Sigmoid colon (tissue), 7 donors: ENCODE results near the gene KCTD12. TPM values are rescaled to one million over a fixed set of nuclear protein-coding genes. Genes with fewer than 3 reads are reported as not detected.
"Not testable (repeated sequence)": the region's sequence is repeated elsewhere in the genome, so short reads cannot be mapped to it uniquely, and the experiment has no call there.

Experiments used
- DNase-seq: peaks from one replicate; pipeline ENCODE4 v3.0.0-alpha.2; 2019
- H3K27ac ChIP-seq, 4 donors: fragments of 200-600 bp; sonication (generic); one replicate each; pipeline ENCODE4 v1.5.1; 2016 to 2019; ENCODE audit warnings: mild to moderate bottlenecking in 1 of 4
- H3K27me3 ChIP-seq, 3 donors: fragments of 200-600 bp; sonication (generic); one replicate each; pipeline ENCODE4 v1.5.1; 2019; ENCODE audit warnings: mild to moderate bottlenecking in 1 of 3
- H3K36me3 ChIP-seq, 4 donors: fragments of 200-600 bp; sonication (generic); one replicate each; pipeline ENCODE4 v1.5.1; 2016 to 2019
- H3K4me1 ChIP-seq, 4 donors: fragments of 200-600 bp; sonication (generic); one replicate each; pipeline ENCODE4 v1.5.1; 2017 to 2019
- H3K4me3 ChIP-seq, 4 donors: fragments of 200-600 bp; sonication (generic); one replicate each; pipeline ENCODE4 v1.5.1; 2017 to 2019; ENCODE audit warnings: mild to moderate bottlenecking in 2 of 4, moderate library complexity in 1 of 4
- H3K9me3 ChIP-seq, 4 donors: fragments of 200-600 bp in 3 of 4; sonication (generic) in 3 of 4; one replicate each; pipeline versions ENCODE4 v1.5.1 to v1.6.1; 2013 to 2019
- EP300 ChIP-seq, 4 donors: sonication (generic); formaldehyde crosslinking; IDR thresholded peaks; one replicate each; pipeline ENCODE4 v1.6.1; 2017; ENCODE audit warnings: antibody characterized with exemption in 4 of 4
- POLR2A ChIP-seq, 2 donors: fragments of 450-650 bp; IDR thresholded peaks; one replicate each; pipeline ENCODE4 v1.6.1; 2016; ENCODE audit warnings: antibody characterized with exemption in 2 of 2, mild to moderate bottlenecking in 2 of 2, moderate library complexity in 2 of 2
- POLR2AphosphoS5 ChIP-seq, 4 donors: sonication (generic); formaldehyde crosslinking; IDR thresholded peaks; one replicate each; pipeline ENCODE4 v1.6.1; 2017; ENCODE audit warnings: antibody characterized with exemption in 4 of 4
- WGBS, 2 donors: extraction: QIAGEN DNeasy Blood & Tissue Kit; methylation state at CpG; one replicate each; pipeline ENCODE4 v1.1.7; 2013; 5-methylcytosine and 5-hydroxymethylcytosine counted together
- intact Hi-C: fragments of 100-400 bp; cut with DNase I; formaldehyde crosslinking; loops from one replicate; pipeline ENCODE4 v1.15.1; 2023
- polyA plus RNA-seq, 3 donors: library from polyadenylated mRNA; stranded (reverse); fragments of 200-250 nt; gene quantifications; one replicate each; pipeline ENCODE4 v1.2.3, GENCODE V29; 2013
- total RNA-seq, 4 donors: library from RNA; depleted of rRNA; stranded (reverse); fragments of >200 nt; gene quantifications; one replicate each; pipeline ENCODE4 v1.1.0, GENCODE V29; 2016
- TF ChIP-seq, protein P1 (sequence below), 4 experiments: fragments of 450-650 bp in 3 of 4; fragments of 200-600 bp in 1 of 4; IDR thresholded peaks; one replicate each; pipeline ENCODE4 v1.5.1; 2016 to 2019; ENCODE audit warnings: antibody characterized with exemption in 4 of 4, mild to moderate bottlenecking in 3 of 4, moderate library complexity in 2 of 4
- donor health status: healthy with polysubstance abuse.
- donor health status: Bipolar disorder and iron deficiency.
- donor health status: healthy.

Gene KCTD12
- total and polyA plus RNA-seq, 7 donors = 14.8 to 129 (median 77.3) TPM

DNA sequence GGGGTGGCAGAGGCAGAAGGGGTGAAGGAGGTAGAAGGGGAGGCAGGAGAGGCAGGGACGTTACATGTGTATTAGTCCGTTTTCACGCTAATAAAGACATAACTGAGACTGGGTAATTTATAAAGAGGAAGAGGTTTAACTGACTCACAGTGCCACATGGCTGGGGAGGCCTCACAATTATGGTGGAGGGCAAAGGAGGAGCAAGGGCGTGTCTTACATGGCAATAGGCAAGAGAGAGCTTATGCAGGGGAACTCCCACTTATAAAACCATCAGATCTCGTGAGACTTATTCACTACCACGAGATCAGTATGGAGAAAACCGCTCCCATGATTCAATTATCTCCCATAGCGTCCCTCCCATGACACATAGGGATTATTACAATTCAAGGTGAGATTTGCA is 43.1 kb upstream of the KCTD12 start:
- no peak for DNase-seq
- no peak overlapping the region for H3K27ac ChIP-seq
- H3K9me3 ChIP-seq = no peaks in the 10 kb centered on the region
- H3K4me1 ChIP-seq = no peaks in the 10 kb centered on the region
- H3K27me3 ChIP-seq = no peaks in the 10 kb centered on the region
- intact Hi-C loops = no loop called here
- 71 to 82% methylated on average over 8 of the region's 8 CpGs for WGBS, 2 donors
- H3K4me3 ChIP-seq = no peak overlapping the region
- H3K36me3 ChIP-seq = no peaks in the 10 kb centered on the region
- TF ChIP-seq POLR2A (IDR thresholded peaks at IDR 0.05) (no peak), EP300 (IDR thresholded peaks at IDR 0.05) (no peak), POLR2AphosphoS5 (IDR thresholded peaks at IDR 0.05) (no peak)
- TF ChIP-seq, protein P1, sequence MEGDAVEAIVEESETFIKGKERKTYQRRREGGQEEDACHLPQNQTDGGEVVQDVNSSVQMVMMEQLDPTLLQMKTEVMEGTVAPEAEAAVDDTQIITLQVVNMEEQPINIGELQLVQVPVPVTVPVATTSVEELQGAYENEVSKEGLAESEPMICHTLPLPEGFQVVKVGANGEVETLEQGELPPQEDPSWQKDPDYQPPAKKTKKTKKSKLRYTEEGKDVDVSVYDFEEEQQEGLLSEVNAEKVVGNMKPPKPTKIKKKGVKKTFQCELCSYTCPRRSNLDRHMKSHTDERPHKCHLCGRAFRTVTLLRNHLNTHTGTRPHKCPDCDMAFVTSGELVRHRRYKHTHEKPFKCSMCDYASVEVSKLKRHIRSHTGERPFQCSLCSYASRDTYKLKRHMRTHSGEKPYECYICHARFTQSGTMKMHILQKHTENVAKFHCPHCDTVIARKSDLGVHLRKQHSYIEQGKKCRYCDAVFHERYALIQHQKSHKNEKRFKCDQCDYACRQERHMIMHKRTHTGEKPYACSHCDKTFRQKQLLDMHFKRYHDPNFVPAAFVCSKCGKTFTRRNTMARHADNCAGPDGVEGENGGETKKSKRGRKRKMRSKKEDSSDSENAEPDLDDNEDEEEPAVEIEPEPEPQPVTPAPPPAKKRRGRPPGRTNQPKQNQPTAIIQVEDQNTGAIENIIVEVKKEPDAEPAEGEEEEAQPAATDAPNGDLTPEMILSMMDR (IDR thresholded peaks at IDR 0.05) = no peak

DNA sequence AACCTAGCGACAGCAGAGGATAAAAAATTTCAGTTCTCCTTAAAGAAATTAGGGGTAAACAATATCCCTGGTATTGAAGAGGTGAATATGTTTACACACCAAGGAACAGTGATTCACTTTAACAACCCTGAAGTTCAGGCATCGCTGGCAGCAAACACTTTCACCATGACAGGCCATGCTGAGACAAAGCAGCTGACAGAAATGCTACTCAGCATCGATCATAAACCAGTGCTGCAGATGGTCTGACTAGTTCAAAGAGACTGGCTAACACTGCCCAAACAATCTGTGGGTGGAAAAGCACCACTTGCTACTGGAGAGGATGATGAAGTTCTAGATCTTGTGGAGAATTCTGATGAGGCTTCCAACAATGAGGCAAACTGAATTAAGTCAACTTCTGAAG is 42.3 kb upstream of the KCTD12 start:
- intact Hi-C loops = no loop called here
- Histone ChIP-seq H3K4me1 (no peaks in the 10 kb centered on the region), H3K9me3 (no peaks in the 10 kb centered on the region), H3K27me3 (no peaks in the 10 kb centered on the region), H3K27ac (no peak overlapping the region), H3K36me3 (no peaks in the 10 kb centered on the region), H3K4me3 (no peak overlapping the region)
- TF ChIP-seq, protein P1 (IDR thresholded peaks at IDR 0.05) = no peak
- TF ChIP-seq POLR2AphosphoS5 (IDR thresholded peaks at IDR 0.05) (no peak), POLR2A (IDR thresholded peaks at IDR 0.05) (no peak), EP300 (IDR thresholded peaks at IDR 0.05) (no peak)
- WGBS, 2 donors = 43 to 69% methylated on average over 3 of the region's 3 CpGs
- DNase-seq = no peak

DNA sequence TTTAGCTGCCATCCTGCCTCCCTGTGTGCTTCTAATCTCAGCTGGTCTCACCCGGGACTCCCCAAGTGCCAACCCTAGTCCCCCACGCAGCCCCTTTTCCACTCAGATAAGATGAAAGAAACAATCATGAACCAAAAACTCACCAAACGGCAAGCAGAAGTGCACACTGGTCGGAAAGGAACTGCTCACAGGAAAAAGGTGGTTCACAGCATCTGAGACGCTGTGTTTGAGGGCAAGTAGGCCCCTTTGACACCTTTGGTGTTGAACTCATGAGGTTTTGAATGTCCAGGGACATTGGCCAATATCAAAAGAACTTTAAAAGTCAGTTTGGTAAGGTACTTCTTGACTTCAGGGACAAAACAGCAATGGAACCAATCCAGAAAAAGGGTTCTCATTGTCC is 41.8 kb upstream of the KCTD12 start:
- DNase-seq = no peak
- Histone ChIP-seq H3K27ac (no peak overlapping the region), H3K36me3 (no peaks in the 10 kb centered on the region), H3K27me3 (no peaks in the 10 kb centered on the region), H3K4me1 (no peaks in the 10 kb centered on the region), H3K4me3 (no peak overlapping the region), H3K9me3 (no peaks in the 10 kb centered on the region)
- TF ChIP-seq POLR2A (IDR thresholded peaks at IDR 0.05) (no peak), POLR2AphosphoS5 (IDR thresholded peaks at IDR 0.05) (no peak), EP300 (IDR thresholded peaks at IDR 0.05) (no peak)
- TF ChIP-seq, protein P1 (IDR thresholded peaks at IDR 0.05) = no peak
- WGBS, 2 donors = 66 to 88% methylated on average over 5 of the region's 5 CpGs
- intact Hi-C loops = no loop called here

GRCh38 chr13:76925115-76925514 is 38.9 kb upstream of the KCTD12 start:
- H3K36me3 ChIP-seq = no peaks in the 10 kb centered on the region
- no peak overlapping the region for H3K27ac ChIP-seq
- intact Hi-C loops = no loop called here
- no peak for TF ChIP-seq EP300 (IDR thresholded peaks at IDR 0.05)
- no peak for TF ChIP-seq POLR2AphosphoS5 (IDR thresholded peaks at IDR 0.05)
- H3K4me3 ChIP-seq = no peak overlapping the region
- H3K27me3 ChIP-seq = no peaks in the 10 kb centered on the region
- H3K9me3 ChIP-seq = no peaks in the 10 kb centered on the region
- 40 to 80% methylated on average over 1 of the region's 1 CpG for WGBS, 2 donors
- H3K4me1 ChIP-seq = no peaks in the 10 kb centered on the region
- DNase-seq = no peak

- Histone ChIP-seq H3K4me1 (no peaks in the 10 kb centered on the region), H3K27me3 (no peaks in the 10 kb centered on the region), H3K27ac (no peak overlapping the region), H3K9me3 (no peaks in the 10 kb centered on the region), H3K36me3 (no peaks in the 10 kb centered on the region), H3K4me3 (no peak overlapping the region)
- no peak for TF ChIP-seq POLR2A (IDR thresholded peaks at IDR 0.05)
- no peak for TF ChIP-seq EP300 (IDR thresholded peaks at IDR 0.05)
- intact Hi-C loops = no loop called here
- 90 to 95% methylated on average over 1 of the region's 1 CpG for WGBS, 2 donors
- DNase-seq = no peak
These were observed 35.3 kb upstream of the KCTD12 start for GRCh38 chr13:76921516-76921915.

DNA sequence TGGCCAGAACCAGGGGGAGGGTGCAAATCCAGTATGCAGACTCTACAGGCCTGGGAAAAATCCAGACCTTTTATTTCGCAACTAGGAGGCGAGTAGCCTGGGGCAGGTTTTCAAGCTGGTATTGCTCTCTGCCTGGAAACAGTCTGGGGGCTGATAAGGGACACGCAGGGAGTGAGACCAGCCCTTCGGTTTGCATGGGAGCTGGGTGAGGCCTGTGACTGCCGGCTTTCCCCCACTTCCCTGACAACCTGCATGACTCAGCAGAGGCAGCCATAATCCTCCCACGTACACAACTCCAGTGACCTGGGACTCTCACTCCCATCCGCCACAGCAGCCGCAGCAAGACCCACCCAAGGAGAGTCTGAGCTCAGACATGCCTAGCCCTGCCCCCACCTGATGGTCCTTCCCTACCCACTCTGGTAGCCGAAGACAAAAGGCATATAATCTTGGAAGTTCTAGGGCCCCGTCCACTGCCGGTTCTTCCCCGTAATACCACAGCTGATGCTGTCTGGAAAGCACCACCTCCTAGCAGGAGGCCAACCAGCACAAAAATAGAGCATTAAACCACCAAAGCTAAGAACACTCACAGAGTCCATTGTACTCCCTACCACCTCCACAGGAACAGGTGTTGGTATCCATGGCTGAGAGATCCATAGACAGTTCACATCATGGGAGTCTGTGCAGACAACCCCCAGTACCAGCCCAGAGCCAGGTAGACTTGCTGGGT is 31.7 kb upstream of the KCTD12 start:
- DNase-seq, H3K27ac ChIP-seq, H3K4me3 ChIP-seq, H3K4me1 ChIP-seq, H3K36me3 ChIP-seq, H3K9me3 ChIP-seq, H3K27me3 ChIP-seq, intact Hi-C loops: not testable (repeated sequence)
- WGBS, 2 donors = 88 to 92% methylated on average over 12 of the region's 12 CpGs
